NB4 (cell line): ENCODE results near the gene RAF1.

Experiments used
- MYC ChIP-seq: IDR thresholded peaks from 2 replicates; pipeline ENCODE4 v1.6.1; 2011; ENCODE audit warnings: low read depth, low read length
- POLR2A ChIP-seq: IDR thresholded peaks from 2 replicates; pipeline ENCODE4 v1.6.1; 2011; ENCODE audit warnings: mild to moderate bottlenecking; ENCODE audit not compliant: insufficient read length; ENCODE audit errors: extremely low read depth
- TF ChIP-seq, protein P1 (sequence below): IDR thresholded peaks from one replicate; pipeline ENCODE4 v1.5.1; 2012; ENCODE audit warnings: low read depth, low read length

DNA sequence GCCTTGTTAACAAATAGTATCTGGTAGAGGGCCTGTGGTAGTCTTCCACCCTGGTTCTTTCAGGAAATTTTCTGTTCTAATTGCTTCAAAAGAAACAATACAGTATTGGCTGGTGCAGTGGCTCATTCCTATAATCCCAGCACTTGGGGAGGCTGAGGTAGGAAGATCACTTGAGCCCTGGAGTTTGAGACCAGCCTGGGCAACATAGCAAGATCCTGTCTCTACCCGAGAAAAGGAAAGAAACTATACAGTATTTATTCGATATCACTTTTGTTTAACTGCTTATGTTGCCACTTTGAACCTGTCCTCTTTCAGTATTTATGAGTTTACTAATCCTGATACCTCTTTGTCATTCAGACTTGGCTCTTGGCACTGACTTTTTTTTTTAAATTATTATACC lies 102.5 kb downstream of the RAF1 start:
- TF ChIP-seq, protein P1, sequence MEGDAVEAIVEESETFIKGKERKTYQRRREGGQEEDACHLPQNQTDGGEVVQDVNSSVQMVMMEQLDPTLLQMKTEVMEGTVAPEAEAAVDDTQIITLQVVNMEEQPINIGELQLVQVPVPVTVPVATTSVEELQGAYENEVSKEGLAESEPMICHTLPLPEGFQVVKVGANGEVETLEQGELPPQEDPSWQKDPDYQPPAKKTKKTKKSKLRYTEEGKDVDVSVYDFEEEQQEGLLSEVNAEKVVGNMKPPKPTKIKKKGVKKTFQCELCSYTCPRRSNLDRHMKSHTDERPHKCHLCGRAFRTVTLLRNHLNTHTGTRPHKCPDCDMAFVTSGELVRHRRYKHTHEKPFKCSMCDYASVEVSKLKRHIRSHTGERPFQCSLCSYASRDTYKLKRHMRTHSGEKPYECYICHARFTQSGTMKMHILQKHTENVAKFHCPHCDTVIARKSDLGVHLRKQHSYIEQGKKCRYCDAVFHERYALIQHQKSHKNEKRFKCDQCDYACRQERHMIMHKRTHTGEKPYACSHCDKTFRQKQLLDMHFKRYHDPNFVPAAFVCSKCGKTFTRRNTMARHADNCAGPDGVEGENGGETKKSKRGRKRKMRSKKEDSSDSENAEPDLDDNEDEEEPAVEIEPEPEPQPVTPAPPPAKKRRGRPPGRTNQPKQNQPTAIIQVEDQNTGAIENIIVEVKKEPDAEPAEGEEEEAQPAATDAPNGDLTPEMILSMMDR: no peak
- TF ChIP-seq POLR2A (no peak), MYC (no peak)
